SK-N-SH (cell line): ENCODE results near the gene ICAM5. TPM values are rescaled to one million over a fixed set of nuclear protein-coding genes. Genes with fewer than 3 reads are reported as not detected.

Experiments
- CTCF ChIA-PET: fragments of 300-600, 350-600 bp; formaldehyde crosslinking; extraction: SDS; loops from one replicate; lab custom pipeline; 2021; lab: Yijun Ruan, JAX
- POLR2A ChIA-PET: fragments of 350-600 bp; sonication (Branson Sonifier 250); formaldehyde crosslinking; extraction: SDS; loops from one replicate; lab custom pipeline; 2020; ENCODE audit warnings: antibody characterized with exemption, inconsistent platforms; lab: Yijun Ruan, JAX
- DNase-seq: peaks from one replicate; pipeline ENCODE4 v3.0.0; 2012
- H2AFZ ChIP-seq: fragments of 200-600 bp; sonication (generic); 2 replicates; pipeline ENCODE4 v1.8.1; 2016; ENCODE audit warnings: antibody characterized with exemption, mild to moderate bottlenecking, low read depth
- H3F3A ChIP-seq: fragments of 200-600 bp; sonication (generic); replicated peaks from 2 replicates; pipeline ENCODE3; 2016; ENCODE audit warnings: antibody characterized with exemption, mild to moderate bottlenecking; ENCODE audit not compliant: insufficient read depth
- H3K27ac ChIP-seq, 2 experiments: fragments of 200-500 bp in 1 of 2; fragments of 200-600 bp in 1 of 2; sonication (Bioruptor generic) in 1 of 2; sonication (generic), shearing (Covaris generic) in 1 of 2; 2 replicates each; pipeline versions ENCODE4 v1.5.1 to v1.6.1; 2014 to 2016; ENCODE audit warnings: low read depth in 2 of 2, inconsistent platforms in 1 of 2, low read length in 1 of 2, mild to moderate bottlenecking in 1 of 2, mixed read lengths in 1 of 2
- H3K27me3 ChIP-seq: fragments of 200-600 bp; sonication (generic), shearing (Covaris generic); 2 replicates; pipeline ENCODE4 v1.6.1; 2016; ENCODE audit warnings: mixed run types; ENCODE audit not compliant: insufficient read depth
- H3K36me3 ChIP-seq, 2 experiments: fragments of 200-500 bp in 1 of 2; fragments of 200-600 bp in 1 of 2; sonication (Bioruptor generic) in 1 of 2; sonication (generic) in 1 of 2; replicated peaks in 1 of 2; 2 replicates each; pipeline versions ENCODE3 to v1.5.1; 2014 to 2016; ENCODE audit warnings: low read length in 1 of 2, mild to moderate bottlenecking in 1 of 2; ENCODE audit not compliant: insufficient read depth in 2 of 2, control insufficient read depth in 1 of 2
- H3K4me1 ChIP-seq, 2 experiments: fragments of 200-500 bp in 1 of 2; fragments of 200-600 bp in 1 of 2; sonication (Bioruptor generic) in 1 of 2; sonication (generic), shearing (Covaris generic) in 1 of 2; 2 replicates each; pipeline versions ENCODE4 v1.5.1 to v1.6.1; 2014 to 2016; ENCODE audit warnings: low read depth in 1 of 2, low read length in 1 of 2, mixed run types in 1 of 2; ENCODE audit not compliant: insufficient read depth in 2 of 2, control insufficient read depth in 1 of 2
- H3K4me2 ChIP-seq: fragments of 200-600 bp; sonication (generic), shearing (Covaris generic); 2 replicates; pipeline ENCODE4 v1.6.1; 2017; ENCODE audit warnings: mixed run types
- H3K4me3 ChIP-seq, 2 experiments: fragments of 200-500 bp in 1 of 2; fragments of 200-600 bp in 1 of 2; sonication (Bioruptor generic) in 1 of 2; sonication (generic), shearing (Covaris generic) in 1 of 2; 2 replicates each; pipeline versions ENCODE4 v1.5.1 to v1.8.1; 2014 to 2016; ENCODE audit warnings: low read depth in 2 of 2, inconsistent platforms in 1 of 2, low read length in 1 of 2, mild to moderate bottlenecking in 1 of 2, mixed read lengths in 1 of 2, moderate library complexity in 1 of 2
- H3K79me2 ChIP-seq: fragments of 200-600 bp; sonication (generic); 2 replicates; pipeline ENCODE4 v1.8.1; 2017; ENCODE audit warnings: mild to moderate bottlenecking; ENCODE audit not compliant: insufficient read depth
- H3K9ac ChIP-seq: fragments of 200-600 bp; sonication (generic); 2 replicates; pipeline ENCODE4 v1.6.1; 2017; ENCODE audit warnings: mixed run types
- H3K9me2 ChIP-seq: fragments of 200-600 bp; sonication (generic); 2 replicates; pipeline ENCODE4 v1.6.1; 2017; ENCODE audit warnings: mixed run types
- H3K9me3 ChIP-seq: fragments of 200-600 bp; sonication (generic); 2 replicates; pipeline ENCODE4 v1.6.1; 2017; ENCODE audit warnings: mixed run types, mild to moderate bottlenecking, moderate library complexity
- H4K20me1 ChIP-seq: fragments of 200-600 bp; sonication (generic); 2 replicates; pipeline ENCODE4 v1.6.1; 2017; ENCODE audit warnings: mild to moderate bottlenecking, mixed run types; ENCODE audit not compliant: insufficient read depth
- EZH2phosphoT487 ChIP-seq: fragments of 200-600 bp; sonication (generic); IDR thresholded peaks from 2 replicates; pipeline ENCODE4 v1.6.1; 2017; ENCODE audit warnings: low read depth, mixed run types, mild to moderate bottlenecking, antibody characterized with exemption, moderate library complexity, borderline replicate concordance
- FOSL2 ChIP-seq: IDR thresholded peaks from 2 replicates; pipeline ENCODE4 v1.4.0; 2012; ENCODE audit warnings: low read depth, mild to moderate bottlenecking, moderate library complexity, borderline replicate concordance
- FOXJ3 ChIP-seq: sonication (generic); formaldehyde crosslinking; IDR thresholded peaks from 2 replicates; pipeline ENCODE4 v1.5.1; 2020; ENCODE audit warnings: mild to moderate bottlenecking, missing genetic modification reagents
- FOXM1 ChIP-seq: IDR thresholded peaks from 2 replicates; pipeline ENCODE4 v1.4.0; 2012; ENCODE audit warnings: low read depth, mild to moderate bottlenecking
- IRF3 ChIP-seq: fragments of 150-350 bp; IDR thresholded peaks from 2 replicates; pipeline ENCODE4 v1.6.1; 2016; ENCODE audit warnings: mild to moderate bottlenecking, low read depth, low read length
- JUND ChIP-seq: IDR thresholded peaks from 2 replicates; pipeline ENCODE4 v1.4.0; 2012
- NFIC ChIP-seq: IDR thresholded peaks from 2 replicates; pipeline ENCODE4 v1.4.0; 2012; ENCODE audit warnings: borderline replicate concordance
- PBX3 ChIP-seq: IDR thresholded peaks from 2 replicates; pipeline ENCODE4; 2012
- POLR2AphosphoS5 ChIP-seq: IDR thresholded peaks from 2 replicates; pipeline ENCODE4 v1.6.1; 2012; ENCODE audit warnings: low read depth, low read length
- RAD21 ChIP-seq: IDR thresholded peaks from 2 replicates; pipeline ENCODE4 v1.6.1; 2012; ENCODE audit warnings: mild to moderate bottlenecking, low read length
- RCOR1 ChIP-seq: fragments of 150-350 bp; IDR thresholded peaks from 2 replicates; pipeline ENCODE4 v1.6.1; 2017; ENCODE audit warnings: antibody characterized with exemption, low read length
- REST ChIP-seq: IDR thresholded peaks from 2 replicates; pipeline ENCODE4 v1.6.1; 2012; ENCODE audit warnings: mild to moderate bottlenecking, low read depth, low read length, moderate library complexity
- RFX5 ChIP-seq: IDR thresholded peaks from 2 replicates; pipeline ENCODE4 v1.6.1; 2012; ENCODE audit warnings: mild to moderate bottlenecking, improper control_type of control experiment, low read length
- SMC3 ChIP-seq: IDR thresholded peaks from 2 replicates; pipeline ENCODE4 v1.6.1; 2012; ENCODE audit warnings: low read depth, low read length, improper control_type of control experiment
- TCF12 ChIP-seq: IDR thresholded peaks from 2 replicates; pipeline ENCODE4 v1.4.0; 2012
- YY1 ChIP-seq: IDR thresholded peaks from 2 replicates; pipeline ENCODE4 v1.4.0; 2012; ENCODE audit warnings: low read depth, mild to moderate bottlenecking
- WGBS: methylation state at CpG from one replicate; pipeline ENCODE4 v1.1.6; 2017; ENCODE audit warnings: low lambda C conversion rate; 5-methylcytosine and 5-hydroxymethylcytosine counted together
- polyA plus RNA-seq, 3 experiments: library from polyadenylated mRNA; depleted of rRNA; stranded (reverse); fragments of >200 nt; gene quantifications; 2 replicates each; pipeline ENCODE4 v1.2.3, GENCODE V29; 2012

Gene ICAM5
- polyA plus RNA-seq, 1 of the 3 experiments (the other 2 are of a cell fraction), result 5.2 TPM

- 93% methylated on average over 3 of the region's 7 CpGs for WGBS
Measured at GRCh38 chr19:10243606-10244005, 46.1 kb upstream of the ICAM5 start.

More at GRCh38 chr19:10243606-10244005, 46.1 kb upstream of the ICAM5 start:
- Histone ChIP-seq H3K27me3 (no peaks in the 10 kb centered on the region), H3F3A (peaks cover under 1% of the 10 kb centered on the region), H4K20me1 (no peaks in the 10 kb centered on the region), H3K36me3 (no peaks in the 10 kb centered on the region), H3K4me2 (no peak overlapping the region), H2AFZ (no peak overlapping the region), H3K4me1 (no peaks in the 10 kb centered on the region), H3K9me3 (no peaks in the 10 kb centered on the region), H3K9me2 (no peaks in the 10 kb centered on the region), H3K79me2 (no peaks in the 10 kb centered on the region), H3K27ac (no peak overlapping the region), H3K4me3 (no peak overlapping the region), H3K9ac (no peak overlapping the region)
- POLR2A ChIA-PET, result no interaction called here
- TF ChIP-seq FOXJ3 (CRISPR knock-in tag) (no peak), EZH2phosphoT487 (no peak), FOXM1 (no peak), NFIC (no peak), RAD21 (no peak), RFX5 (no peak), FOSL2 (no peak), TCF12 (no peak), JUND (no peak), REST (no peak), POLR2AphosphoS5 (no peak), YY1 (no peak), IRF3 (no peak), SMC3 (no peak), RCOR1 (no peak), PBX3 (no peak)
- no peak for DNase-seq
- CTCF ChIA-PET, result no interaction called here
